Neural cell (in vitro differentiated cells): ENCODE measurements around the gene TNFRSF14. TPM values are rescaled to one million over a fixed set of nuclear protein-coding genes. Genes with fewer than 3 reads are reported as not detected.

ENCODE experiments used
- H2AFZ ChIP-seq: fragments of 200-600, 300-800 bp; sonication (generic), shearing (Covaris generic); 2 replicates; pipeline ENCODE4 v1.6.0; 2014; ENCODE audit warnings: low read depth, mild to moderate bottlenecking, antibody characterized with exemption, low read length, moderate library complexity
- H3F3A ChIP-seq: fragments of 200-600 bp; shearing (Covaris generic); 2 replicates; pipeline ENCODE4 v1.6.1; 2016; ENCODE audit warnings: mild to moderate bottlenecking, moderate library complexity, mixed read lengths, antibody characterized with exemption, low read length; ENCODE audit not compliant: insufficient read depth, poor library complexity, severe bottlenecking
- H3K27ac ChIP-seq: fragments of 200-600, 300-800 bp; sonication (generic), shearing (Covaris generic); 2 replicates; pipeline ENCODE4 v1.5.1; 2014; ENCODE audit warnings: mild to moderate bottlenecking, low read length, moderate library complexity
- H3K27me3 ChIP-seq: fragments of 300-800, 200-600 bp; sonication (generic), shearing (Covaris generic); 2 replicates; pipeline ENCODE4 v1.6.0; 2014; ENCODE audit warnings: mild to moderate bottlenecking, low read depth, low read length, moderate library complexity; ENCODE audit not compliant: insufficient read depth
- H3K36me3 ChIP-seq: fragments of 300-800, 200-600 bp; sonication (generic), shearing (Covaris generic); 2 replicates; pipeline ENCODE4 v1.5.1; 2014; ENCODE audit warnings: mild to moderate bottlenecking, antibody characterized with exemption, low read length, moderate library complexity; ENCODE audit not compliant: insufficient read depth
- H3K4me2 ChIP-seq: fragments of 300-800, 200-600 bp; sonication (generic), shearing (Covaris generic); 2 replicates; pipeline ENCODE4 v1.6.0; 2014; ENCODE audit warnings: mild to moderate bottlenecking, low read length
- H3K4me3 ChIP-seq: fragments of 300-800, 200-600 bp; sonication (generic), shearing (Covaris generic); 2 replicates; pipeline ENCODE4 v1.5.1; 2014; ENCODE audit warnings: mild to moderate bottlenecking, low read length, moderate library complexity
- H3K79me2 ChIP-seq: fragments of 200-600 bp; shearing (Covaris generic); replicated peaks from 2 replicates; pipeline ENCODE4 v1.6.0; 2014; ENCODE audit warnings: mild to moderate bottlenecking, low read length, moderate library complexity; ENCODE audit not compliant: insufficient read depth
- H3K9ac ChIP-seq: fragments of 300-800, 200-600 bp; sonication (generic), shearing (Covaris generic); 2 replicates; pipeline ENCODE4 v1.6.1; 2016; ENCODE audit warnings: mild to moderate bottlenecking, low read length, mixed read lengths
- H3K9me2 ChIP-seq: fragments of 200-600 bp; shearing (Covaris generic); 2 replicates; pipeline ENCODE4 v1.6.1; 2016; ENCODE audit warnings: mild to moderate bottlenecking, low read length, mixed read lengths; ENCODE audit not compliant: insufficient read depth
- H3K9me3 ChIP-seq: fragments of 200-600, 300-800 bp; sonication (generic), shearing (Covaris generic); 2 replicates; pipeline ENCODE4 v1.6.1; 2016; ENCODE audit warnings: mild to moderate bottlenecking, mixed run types, low read length, moderate library complexity, mixed read lengths
- H4K20me1 ChIP-seq: fragments of 200-600 bp; shearing (Covaris generic); 2 replicates; pipeline ENCODE4 v1.6.1; 2016; ENCODE audit warnings: mild to moderate bottlenecking, mixed run types; ENCODE audit not compliant: insufficient read depth
- EP300 ChIP-seq: fragments of 450-650 bp; conservative IDR thresholded peaks from 2 replicates; pipeline ENCODE4 v1.6.1; 2014; ENCODE audit warnings: antibody characterized with exemption, mild to moderate bottlenecking, moderate library complexity; ENCODE audit not compliant: poor library complexity, severe bottlenecking
- EZH2 ChIP-seq: fragments of 200-600, 300-800 bp; shearing (Covaris generic), sonication (generic); IDR thresholded peaks from 2 replicates; pipeline ENCODE4 v1.6.1; 2014; ENCODE audit warnings: antibody characterized with exemption, low read length, borderline replicate concordance, mild to moderate bottlenecking; ENCODE audit not compliant: insufficient read depth, poor library complexity, severe bottlenecking
- MXI1 ChIP-seq: fragments of 450-650 bp; conservative IDR thresholded peaks from 2 replicates; pipeline ENCODE4 v1.6.1; 2014; ENCODE audit warnings: antibody characterized with exemption, mild to moderate bottlenecking; ENCODE audit not compliant: poor library complexity, severe bottlenecking
- POLR2AphosphoS5 ChIP-seq: IDR thresholded peaks from 2 replicates; pipeline ENCODE4 v1.6.1; 2012
- RAD21 ChIP-seq: fragments of 450-650 bp; conservative IDR thresholded peaks from 2 replicates; pipeline ENCODE4 v1.6.1; 2014; ENCODE audit warnings: antibody characterized with exemption, mild to moderate bottlenecking, moderate library complexity
- SMC3 ChIP-seq: fragments of 450-650 bp; conservative IDR thresholded peaks from 2 replicates; pipeline ENCODE4 v1.6.1; 2014; ENCODE audit warnings: antibody characterized with exemption, mild to moderate bottlenecking, moderate library complexity; ENCODE audit not compliant: poor library complexity
- TAF1 ChIP-seq: IDR thresholded peaks from 2 replicates; pipeline ENCODE4 v1.6.1; 2012; ENCODE audit warnings: low read depth
- polyA plus RNA-seq: library from polyadenylated mRNA; depleted of rRNA; stranded (reverse); fragments of >200 nt; gene quantifications from 2 replicates; pipeline ENCODE4 v1.2.3, GENCODE V29; 2014
- TF ChIP-seq, protein P1 (sequence below): IDR thresholded peaks from 2 replicates; pipeline ENCODE4 v1.6.1; 2012; ENCODE audit warnings: borderline replicate concordance
- TF ChIP-seq, protein P2 (sequence below): fragments of 450-650 bp; IDR thresholded peaks from 2 replicates; pipeline ENCODE4 v1.5.1; 2014; ENCODE audit warnings: antibody characterized with exemption, mild to moderate bottlenecking, moderate library complexity; ENCODE audit not compliant: poor library complexity, severe bottlenecking

TNFRSF14 gene
- polyA plus RNA-seq, 1 donor from 2014 or later, result 1.1 TPM

DNA sequence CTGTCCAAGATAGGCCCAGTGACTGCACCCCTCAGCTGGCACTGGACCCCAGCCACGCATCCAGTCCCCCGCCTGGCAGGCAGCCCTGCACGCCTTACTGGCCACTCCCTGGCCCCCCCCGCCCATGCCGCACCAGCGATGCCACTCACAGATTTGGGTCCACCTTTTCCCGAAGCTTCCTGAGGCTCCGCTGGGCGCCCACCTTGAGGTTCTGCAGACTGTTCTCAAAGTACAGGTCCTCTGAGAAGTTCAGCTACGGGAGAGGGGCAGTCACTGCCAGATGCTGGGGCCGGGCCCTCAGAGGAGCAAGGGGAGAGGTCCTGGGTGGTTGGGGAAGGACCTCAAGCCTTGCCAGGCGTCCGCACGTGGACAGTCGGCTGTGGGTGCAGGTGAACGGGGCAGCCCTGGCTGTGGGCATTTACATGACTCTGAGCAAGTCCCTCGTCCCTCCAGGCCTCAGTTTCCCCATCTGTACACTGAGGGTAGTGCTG lies 38.5 kb downstream of the TNFRSF14 start:
- Histone ChIP-seq H3K4me3 (no peak overlapping the region), H3K27ac (no peak overlapping the region), H3F3A (no peaks in the 10 kb centered on the region), H3K4me2 (no peak overlapping the region), H3K36me3 (no peaks in the 10 kb centered on the region), H3K27me3 (no peaks in the 10 kb centered on the region), H3K9me2 (no peaks in the 10 kb centered on the region), H3K9me3 (no peaks in the 10 kb centered on the region), H3K9ac (no peak overlapping the region), H3K79me2 (no peaks in the 10 kb centered on the region), H4K20me1 (no peaks in the 10 kb centered on the region), H2AFZ (no peak overlapping the region)
- no peak for TF ChIP-seq EZH2
- TF ChIP-seq, protein P1, sequence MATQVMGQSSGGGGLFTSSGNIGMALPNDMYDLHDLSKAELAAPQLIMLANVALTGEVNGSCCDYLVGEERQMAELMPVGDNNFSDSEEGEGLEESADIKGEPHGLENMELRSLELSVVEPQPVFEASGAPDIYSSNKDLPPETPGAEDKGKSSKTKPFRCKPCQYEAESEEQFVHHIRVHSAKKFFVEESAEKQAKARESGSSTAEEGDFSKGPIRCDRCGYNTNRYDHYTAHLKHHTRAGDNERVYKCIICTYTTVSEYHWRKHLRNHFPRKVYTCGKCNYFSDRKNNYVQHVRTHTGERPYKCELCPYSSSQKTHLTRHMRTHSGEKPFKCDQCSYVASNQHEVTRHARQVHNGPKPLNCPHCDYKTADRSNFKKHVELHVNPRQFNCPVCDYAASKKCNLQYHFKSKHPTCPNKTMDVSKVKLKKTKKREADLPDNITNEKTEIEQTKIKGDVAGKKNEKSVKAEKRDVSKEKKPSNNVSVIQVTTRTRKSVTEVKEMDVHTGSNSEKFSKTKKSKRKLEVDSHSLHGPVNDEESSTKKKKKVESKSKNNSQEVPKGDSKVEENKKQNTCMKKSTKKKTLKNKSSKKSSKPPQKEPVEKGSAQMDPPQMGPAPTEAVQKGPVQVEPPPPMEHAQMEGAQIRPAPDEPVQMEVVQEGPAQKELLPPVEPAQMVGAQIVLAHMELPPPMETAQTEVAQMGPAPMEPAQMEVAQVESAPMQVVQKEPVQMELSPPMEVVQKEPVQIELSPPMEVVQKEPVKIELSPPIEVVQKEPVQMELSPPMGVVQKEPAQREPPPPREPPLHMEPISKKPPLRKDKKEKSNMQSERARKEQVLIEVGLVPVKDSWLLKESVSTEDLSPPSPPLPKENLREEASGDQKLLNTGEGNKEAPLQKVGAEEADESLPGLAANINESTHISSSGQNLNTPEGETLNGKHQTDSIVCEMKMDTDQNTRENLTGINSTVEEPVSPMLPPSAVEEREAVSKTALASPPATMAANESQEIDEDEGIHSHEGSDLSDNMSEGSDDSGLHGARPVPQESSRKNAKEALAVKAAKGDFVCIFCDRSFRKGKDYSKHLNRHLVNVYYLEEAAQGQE, result no peak
- no peak for TF ChIP-seq MXI1
- TF ChIP-seq RAD21, result no peak
- TF ChIP-seq TAF1, result no peak
- TF ChIP-seq SMC3, result no peak
- no peak for TF ChIP-seq EP300
- TF ChIP-seq POLR2AphosphoS5, result no peak
- TF ChIP-seq, protein P2, sequence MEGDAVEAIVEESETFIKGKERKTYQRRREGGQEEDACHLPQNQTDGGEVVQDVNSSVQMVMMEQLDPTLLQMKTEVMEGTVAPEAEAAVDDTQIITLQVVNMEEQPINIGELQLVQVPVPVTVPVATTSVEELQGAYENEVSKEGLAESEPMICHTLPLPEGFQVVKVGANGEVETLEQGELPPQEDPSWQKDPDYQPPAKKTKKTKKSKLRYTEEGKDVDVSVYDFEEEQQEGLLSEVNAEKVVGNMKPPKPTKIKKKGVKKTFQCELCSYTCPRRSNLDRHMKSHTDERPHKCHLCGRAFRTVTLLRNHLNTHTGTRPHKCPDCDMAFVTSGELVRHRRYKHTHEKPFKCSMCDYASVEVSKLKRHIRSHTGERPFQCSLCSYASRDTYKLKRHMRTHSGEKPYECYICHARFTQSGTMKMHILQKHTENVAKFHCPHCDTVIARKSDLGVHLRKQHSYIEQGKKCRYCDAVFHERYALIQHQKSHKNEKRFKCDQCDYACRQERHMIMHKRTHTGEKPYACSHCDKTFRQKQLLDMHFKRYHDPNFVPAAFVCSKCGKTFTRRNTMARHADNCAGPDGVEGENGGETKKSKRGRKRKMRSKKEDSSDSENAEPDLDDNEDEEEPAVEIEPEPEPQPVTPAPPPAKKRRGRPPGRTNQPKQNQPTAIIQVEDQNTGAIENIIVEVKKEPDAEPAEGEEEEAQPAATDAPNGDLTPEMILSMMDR, result no peak

DNA sequence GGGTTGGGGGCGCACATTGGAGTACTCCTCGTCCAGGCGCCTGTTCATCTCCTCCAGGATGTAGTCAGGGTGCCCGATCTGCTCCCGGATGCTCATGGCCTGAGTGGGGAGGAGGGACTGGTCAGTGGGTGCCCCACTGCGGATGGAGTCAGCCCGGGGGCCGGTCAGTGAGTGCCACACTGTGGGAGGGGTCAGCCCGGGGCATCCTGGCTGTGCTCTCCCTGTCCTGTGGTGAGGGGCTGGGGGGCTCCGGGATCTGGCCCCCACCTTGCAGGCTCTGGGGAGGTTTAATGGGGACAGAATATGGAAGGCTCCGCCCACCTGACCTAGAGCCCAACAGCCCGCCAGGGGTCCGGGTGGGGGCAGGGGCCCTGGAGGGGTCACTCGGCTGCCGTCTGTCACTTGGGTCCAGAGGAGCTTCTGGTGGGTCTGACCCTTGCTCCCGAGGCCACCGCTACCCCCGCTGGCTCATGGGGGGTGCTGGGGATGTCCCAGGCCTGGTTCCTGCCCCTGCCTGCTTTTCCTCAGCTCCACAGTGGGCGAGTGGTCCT lies 39.2 kb downstream of the TNFRSF14 start:
- Histone ChIP-seq H3F3A (no peaks in the 10 kb centered on the region), H3K4me3 (no peak overlapping the region), H3K27me3 (no peaks in the 10 kb centered on the region), H3K9me2 (no peaks in the 10 kb centered on the region), H3K4me2 (no peak overlapping the region), H3K27ac (no peak overlapping the region), H3K36me3 (no peaks in the 10 kb centered on the region), H3K9ac (no peak overlapping the region), H4K20me1 (no peaks in the 10 kb centered on the region), H2AFZ (no peak overlapping the region), H3K79me2 (no peaks in the 10 kb centered on the region), H3K9me3 (no peaks in the 10 kb centered on the region)
- no peak for TF ChIP-seq TAF1
- TF ChIP-seq, protein P1, result no peak
- no peak for TF ChIP-seq RAD21
- no peak for TF ChIP-seq POLR2AphosphoS5
- TF ChIP-seq, protein P2, result no peak
- no peak for TF ChIP-seq EZH2
- TF ChIP-seq SMC3, result no peak
- no peak for TF ChIP-seq MXI1
- TF ChIP-seq EP300, result no peak
